ENCODE results near the gene COMMD1.

DNA sequence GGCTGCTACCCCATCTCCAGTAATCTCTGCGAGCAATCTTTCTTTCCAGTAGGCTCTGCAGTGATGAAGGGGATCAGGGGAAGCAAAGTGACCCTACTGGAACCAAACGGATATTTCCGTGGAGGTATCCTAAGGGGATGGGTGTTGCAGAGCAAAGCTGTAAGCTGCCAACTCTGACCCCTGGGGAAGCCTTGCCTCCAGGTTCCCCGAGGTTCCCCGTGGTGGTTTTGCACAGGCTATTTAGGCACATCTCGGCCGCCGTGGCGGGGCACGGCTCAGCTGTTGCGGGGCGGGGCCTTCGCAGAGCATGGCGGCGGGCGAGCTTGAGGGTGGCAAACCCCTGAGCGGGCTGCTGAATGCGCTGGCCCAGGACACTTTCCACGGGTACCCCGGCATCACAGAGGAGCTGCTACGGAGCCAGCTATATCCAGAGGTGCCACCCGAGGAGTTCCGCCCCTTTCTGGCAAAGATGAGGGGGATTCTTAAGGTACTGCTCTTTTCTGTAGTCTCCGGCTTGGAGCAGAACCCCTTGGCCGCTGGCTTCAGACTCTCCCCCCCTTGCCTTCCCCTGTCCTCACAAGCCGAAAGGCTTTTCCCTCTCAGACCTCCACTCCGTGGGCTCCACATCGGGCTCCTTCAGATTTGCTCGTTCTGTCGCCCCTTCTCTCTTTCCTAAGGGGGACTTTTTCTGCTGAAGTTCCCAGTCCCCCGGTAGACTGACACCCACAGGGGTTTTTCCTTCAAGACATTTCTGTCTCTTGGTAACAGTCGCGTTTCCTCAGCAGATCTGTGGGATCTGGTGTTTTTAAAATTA lies at the start of gene COMMD1:
- TF ChIP-seq, protein P1, sequence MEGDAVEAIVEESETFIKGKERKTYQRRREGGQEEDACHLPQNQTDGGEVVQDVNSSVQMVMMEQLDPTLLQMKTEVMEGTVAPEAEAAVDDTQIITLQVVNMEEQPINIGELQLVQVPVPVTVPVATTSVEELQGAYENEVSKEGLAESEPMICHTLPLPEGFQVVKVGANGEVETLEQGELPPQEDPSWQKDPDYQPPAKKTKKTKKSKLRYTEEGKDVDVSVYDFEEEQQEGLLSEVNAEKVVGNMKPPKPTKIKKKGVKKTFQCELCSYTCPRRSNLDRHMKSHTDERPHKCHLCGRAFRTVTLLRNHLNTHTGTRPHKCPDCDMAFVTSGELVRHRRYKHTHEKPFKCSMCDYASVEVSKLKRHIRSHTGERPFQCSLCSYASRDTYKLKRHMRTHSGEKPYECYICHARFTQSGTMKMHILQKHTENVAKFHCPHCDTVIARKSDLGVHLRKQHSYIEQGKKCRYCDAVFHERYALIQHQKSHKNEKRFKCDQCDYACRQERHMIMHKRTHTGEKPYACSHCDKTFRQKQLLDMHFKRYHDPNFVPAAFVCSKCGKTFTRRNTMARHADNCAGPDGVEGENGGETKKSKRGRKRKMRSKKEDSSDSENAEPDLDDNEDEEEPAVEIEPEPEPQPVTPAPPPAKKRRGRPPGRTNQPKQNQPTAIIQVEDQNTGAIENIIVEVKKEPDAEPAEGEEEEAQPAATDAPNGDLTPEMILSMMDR (tag by site-specific recombination; IDR thresholded peaks at IDR 0.05) = peak; percentile 19; the same call in 1 of the 2 replicates
- TF ChIP-seq YY1 (tag by site-specific recombination; IDR thresholded peaks at IDR 0.05) = peak; percentile 69
- TF ChIP-seq HOXD13 (CRISPR knock-in tag; IDR thresholded peaks at IDR 0.05; ENCODE audit: borderline replicate concordance) = no peak
- TF ChIP-seq ZNF529 (tag by site-specific recombination; IDR thresholded peaks at IDR 0.05; ENCODE audit: insufficient replicate concordance) = no peak
- no peak for TF ChIP-seq EGR2 (tag by site-specific recombination; IDR thresholded peaks at IDR 0.05; ENCODE audit: low read depth)
- no peak for TF ChIP-seq ZNF521 (tag by site-specific recombination; IDR thresholded peaks at IDR 0.05)
- no peak for TF ChIP-seq ZNF302 (tag by site-specific recombination; IDR thresholded peaks at IDR 0.05; ENCODE audit: low read depth)
- TF ChIP-seq, protein P2, sequence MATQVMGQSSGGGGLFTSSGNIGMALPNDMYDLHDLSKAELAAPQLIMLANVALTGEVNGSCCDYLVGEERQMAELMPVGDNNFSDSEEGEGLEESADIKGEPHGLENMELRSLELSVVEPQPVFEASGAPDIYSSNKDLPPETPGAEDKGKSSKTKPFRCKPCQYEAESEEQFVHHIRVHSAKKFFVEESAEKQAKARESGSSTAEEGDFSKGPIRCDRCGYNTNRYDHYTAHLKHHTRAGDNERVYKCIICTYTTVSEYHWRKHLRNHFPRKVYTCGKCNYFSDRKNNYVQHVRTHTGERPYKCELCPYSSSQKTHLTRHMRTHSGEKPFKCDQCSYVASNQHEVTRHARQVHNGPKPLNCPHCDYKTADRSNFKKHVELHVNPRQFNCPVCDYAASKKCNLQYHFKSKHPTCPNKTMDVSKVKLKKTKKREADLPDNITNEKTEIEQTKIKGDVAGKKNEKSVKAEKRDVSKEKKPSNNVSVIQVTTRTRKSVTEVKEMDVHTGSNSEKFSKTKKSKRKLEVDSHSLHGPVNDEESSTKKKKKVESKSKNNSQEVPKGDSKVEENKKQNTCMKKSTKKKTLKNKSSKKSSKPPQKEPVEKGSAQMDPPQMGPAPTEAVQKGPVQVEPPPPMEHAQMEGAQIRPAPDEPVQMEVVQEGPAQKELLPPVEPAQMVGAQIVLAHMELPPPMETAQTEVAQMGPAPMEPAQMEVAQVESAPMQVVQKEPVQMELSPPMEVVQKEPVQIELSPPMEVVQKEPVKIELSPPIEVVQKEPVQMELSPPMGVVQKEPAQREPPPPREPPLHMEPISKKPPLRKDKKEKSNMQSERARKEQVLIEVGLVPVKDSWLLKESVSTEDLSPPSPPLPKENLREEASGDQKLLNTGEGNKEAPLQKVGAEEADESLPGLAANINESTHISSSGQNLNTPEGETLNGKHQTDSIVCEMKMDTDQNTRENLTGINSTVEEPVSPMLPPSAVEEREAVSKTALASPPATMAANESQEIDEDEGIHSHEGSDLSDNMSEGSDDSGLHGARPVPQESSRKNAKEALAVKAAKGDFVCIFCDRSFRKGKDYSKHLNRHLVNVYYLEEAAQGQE (tag by site-specific recombination; IDR thresholded peaks at IDR 0.05) = no peak
- no peak for TF ChIP-seq ZNF221 (tag by site-specific recombination; IDR thresholded peaks at IDR 0.05; ENCODE audit: borderline replicate concordance)
- TF ChIP-seq, protein P3, sequence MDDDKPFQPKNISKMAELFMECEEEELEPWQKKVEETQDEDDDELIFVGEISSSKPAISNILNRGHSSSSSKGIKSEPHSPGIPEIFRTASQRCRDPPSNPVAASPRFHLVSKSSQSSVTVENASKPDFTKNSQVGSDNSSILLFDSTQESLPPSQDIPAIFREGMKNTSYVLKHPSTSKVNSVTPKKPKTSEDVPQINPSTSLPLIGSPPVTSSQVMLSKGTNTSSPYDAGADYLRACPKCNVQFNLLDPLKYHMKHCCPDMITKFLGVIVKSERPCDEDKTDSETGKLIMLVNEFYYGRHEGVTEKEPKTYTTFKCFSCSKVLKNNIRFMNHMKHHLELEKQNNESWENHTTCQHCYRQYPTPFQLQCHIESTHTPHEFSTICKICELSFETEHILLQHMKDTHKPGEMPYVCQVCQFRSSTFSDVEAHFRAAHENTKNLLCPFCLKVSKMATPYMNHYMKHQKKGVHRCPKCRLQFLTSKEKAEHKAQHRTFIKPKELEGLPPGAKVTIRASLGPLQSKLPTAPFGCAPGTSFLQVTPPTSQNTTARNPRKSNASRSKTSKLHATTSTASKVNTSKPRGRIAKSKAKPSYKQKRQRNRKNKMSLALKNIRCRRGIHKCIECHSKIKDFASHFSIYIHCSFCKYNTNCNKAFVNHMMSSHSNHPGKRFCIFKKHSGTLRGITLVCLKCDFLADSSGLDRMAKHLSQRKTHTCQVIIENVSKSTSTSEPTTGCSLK (tag by site-specific recombination; IDR thresholded peaks at IDR 0.05) = no peak
- TF ChIP-seq ZBTB1 (tag by site-specific recombination; IDR thresholded peaks at IDR 0.05) = no peak
- no peak for TF ChIP-seq ZNF175 (tag by site-specific recombination; IDR thresholded peaks at IDR 0.05)
- TF ChIP-seq TCF7L2 (IDR thresholded peaks at IDR 0.05; ENCODE audit: borderline replicate concordance, low read depth, low read length) = no peak
- no peak for TF ChIP-seq ZNF677 (tag by site-specific recombination; IDR thresholded peaks at IDR 0.05)
